T follicular helper cell (primary cell): Measurements from ENCODE around the gene SFT2D3.
A peak's percentile ranks its signal among the peaks of the same experiment; 100 is the strongest.

Experiments
- DNase-seq: peaks from one replicate; pipeline ENCODE4 v3.0.0-alpha.2; 2020; ENCODE audit warnings: low read depth
- total RNA-seq, 2 experiments: gene quantifications; one replicate each; lab custom pipeline; 2026; lab: John Stamatoyannopoulos, UW

Gene SFT2D3, protein sequence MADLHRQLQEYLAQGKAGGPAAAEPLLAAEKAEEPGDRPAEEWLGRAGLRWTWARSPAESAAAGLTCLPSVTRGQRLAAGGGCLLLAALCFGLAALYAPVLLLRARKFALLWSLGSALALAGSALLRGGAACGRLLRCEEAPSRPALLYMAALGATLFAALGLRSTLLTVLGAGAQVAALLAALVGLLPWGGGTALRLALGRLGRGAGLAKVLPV
- 13.4 to 19.7 reads per million in 2 experiments for total RNA-seq

DNA sequence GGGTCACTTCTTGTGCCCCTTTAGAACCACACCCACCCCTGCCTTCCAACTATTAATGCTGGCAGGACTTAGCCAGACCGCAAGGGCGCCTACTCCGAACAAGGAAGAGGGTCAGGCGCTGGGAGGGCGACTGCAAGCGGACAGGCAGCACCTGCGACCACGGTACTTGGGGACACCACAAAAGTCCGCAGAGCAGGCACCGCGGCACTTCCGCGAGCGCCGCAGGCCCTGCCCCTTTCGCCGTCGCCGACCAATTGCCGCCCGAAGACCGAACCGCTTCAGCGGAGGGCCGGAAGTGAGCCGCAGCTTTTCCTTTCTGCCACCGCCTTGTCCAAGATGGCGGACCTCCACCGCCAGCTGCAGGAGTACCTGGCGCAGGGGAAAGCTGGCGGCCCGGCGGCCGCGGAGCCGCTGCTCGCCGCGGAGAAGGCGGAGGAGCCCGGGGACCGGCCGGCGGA is at the start of gene SFT2D3:
Gene SFT2D3 (plus strand): TSS at position 305 of the 458 bp plus-strand sequence. CDS start 32 bp downstream, at position 337.
- DNase-seq, result peak; percentile 80

DNA sequence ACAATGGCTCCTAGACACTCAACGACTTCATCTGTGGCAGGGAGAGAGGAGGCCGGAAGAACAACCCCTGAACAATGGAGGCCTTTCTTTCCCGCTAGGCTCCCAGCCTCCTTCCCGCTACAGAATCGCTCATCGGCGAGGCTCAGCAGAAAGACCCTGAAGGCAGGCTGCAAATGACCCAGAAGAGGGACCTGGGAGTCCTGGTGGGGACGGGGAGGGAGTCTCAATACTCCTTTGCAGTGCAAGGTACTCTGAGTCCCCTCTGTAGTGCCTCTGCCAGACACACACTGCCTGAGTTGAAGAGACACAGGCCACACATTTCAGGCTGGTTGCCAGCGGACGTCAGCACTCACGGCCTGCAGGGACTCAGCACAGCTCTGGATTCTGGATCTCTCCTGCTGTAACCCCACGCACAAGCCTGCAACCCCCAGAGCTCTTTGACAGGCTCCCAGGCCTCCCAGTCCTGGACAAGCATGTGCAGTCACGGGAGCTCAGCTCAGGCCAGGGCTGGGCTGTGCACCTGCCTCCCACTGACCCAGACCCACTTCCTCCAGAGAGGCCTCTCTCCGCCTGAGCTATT is 49.2 kb upstream of the SFT2D3 start:
- DNase-seq, result no peak

DNA sequence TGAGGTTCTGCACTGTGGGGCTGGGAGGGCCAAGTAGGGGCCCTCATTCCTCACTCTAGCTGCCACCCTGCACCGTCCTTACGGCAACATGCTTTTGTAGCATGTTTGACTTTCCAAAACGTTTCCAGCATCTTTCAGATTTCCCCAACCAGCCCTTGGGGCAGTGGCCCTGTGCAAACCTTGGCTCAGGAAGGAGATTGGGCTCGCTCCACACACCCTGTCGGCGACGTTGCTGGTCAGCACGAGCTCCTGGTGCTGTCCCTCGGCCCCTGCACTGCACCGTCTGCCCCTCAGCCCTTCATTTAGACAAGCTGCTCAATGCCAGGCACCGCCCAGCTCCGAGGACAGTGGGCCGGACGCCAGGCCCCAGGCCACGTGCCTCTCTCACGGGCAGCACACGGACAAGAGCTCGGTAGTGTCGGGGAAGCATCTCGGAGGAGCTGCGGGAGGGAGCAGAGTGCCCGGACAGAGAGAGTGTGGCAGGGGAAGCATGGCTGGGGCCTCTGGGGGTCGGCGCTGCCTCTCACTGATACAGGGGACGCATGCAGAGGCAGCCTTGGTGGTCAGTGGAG is 48.4 kb upstream of the SFT2D3 start:
- DNase-seq, result no peak

DNA sequence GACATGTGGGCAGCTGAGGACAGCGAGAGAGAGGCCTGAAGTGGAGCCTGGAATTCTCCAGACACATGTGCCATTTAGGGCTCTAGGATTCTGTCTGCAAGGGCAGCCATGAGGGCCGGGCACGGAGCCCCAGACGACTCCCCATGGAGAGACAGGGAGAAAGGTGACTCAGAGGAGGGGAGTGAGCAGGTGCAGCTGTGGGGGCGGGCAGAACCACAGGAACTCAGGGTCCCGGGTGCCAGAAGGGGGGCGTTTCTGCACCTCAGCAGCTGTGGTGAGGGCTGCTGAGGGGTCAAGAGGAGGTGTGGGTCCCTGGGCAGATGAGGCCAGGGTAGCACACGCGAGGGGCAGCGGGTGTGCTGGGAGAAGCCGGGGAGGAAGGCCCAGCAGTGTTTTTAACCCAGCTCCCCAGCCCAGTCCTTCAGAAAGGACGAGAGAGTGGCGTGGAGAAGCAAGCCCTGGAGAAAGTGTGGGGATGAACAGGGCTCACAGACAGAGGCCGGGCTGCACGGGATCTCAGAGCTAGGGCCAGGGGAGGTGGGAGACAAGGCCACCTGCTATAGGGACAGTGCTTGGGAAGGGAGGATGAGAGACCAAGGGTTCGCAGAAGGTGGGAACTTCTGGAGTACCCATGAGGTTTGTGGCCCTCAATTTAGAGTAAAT is 47.7 kb upstream of the SFT2D3 start:
- DNase-seq, result no peak

DNA sequence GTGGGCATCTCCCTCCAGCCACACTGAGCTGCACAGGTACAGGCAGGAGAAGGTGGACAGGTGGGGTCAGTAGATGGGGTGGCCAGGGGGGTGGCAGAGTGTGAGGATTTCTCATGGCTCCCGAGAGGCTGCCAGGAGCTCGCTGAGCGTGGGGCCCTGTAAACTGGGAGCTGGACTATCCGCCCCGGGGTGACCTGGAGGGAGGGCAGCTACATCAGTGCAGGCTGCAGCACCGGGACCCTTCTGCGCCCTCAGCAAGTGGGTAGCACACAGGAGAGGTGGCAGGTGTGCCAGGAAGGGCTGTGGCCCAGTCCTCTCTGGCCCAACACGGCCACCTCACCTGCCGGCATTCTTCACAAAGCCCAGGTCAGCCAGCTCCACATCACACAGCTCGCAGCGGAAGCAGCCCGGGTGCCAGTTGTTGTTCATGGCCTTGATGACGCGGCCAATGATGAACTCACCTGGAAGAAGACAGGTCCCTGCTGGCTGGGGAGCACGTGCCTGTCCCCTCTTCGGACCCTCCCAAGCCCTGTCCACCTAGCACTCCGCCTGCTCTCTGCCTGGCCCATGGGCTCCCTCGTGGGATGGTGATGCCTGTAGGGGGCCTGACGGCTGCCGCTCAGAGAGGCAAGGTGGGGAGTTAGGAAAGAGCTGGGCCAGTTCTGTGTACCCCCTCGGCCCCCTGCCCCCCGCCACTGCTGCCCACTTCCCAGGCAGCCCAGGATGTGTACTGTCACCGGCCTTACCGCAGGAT is 47.0 kb upstream of the SFT2D3 start:
- no peak for DNase-seq

DNA sequence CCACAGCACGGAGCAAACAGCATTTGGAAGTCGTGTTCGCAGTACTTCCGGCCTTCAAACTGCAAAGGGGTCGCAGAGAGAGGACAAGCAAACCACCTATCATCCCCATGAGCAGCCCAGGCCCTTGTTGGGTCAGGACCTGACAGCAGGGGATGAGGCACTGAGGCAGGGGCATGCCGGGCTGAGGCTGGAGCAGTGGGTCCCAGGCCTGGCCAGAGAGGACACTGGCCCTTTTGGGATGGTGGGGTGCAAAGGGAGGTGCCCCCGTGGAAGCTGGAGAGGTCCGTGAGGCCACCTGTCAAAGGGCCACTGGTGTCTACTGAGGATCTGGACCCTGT is 46.5 kb upstream of the SFT2D3 start:
- DNase-seq, result no peak

DNA sequence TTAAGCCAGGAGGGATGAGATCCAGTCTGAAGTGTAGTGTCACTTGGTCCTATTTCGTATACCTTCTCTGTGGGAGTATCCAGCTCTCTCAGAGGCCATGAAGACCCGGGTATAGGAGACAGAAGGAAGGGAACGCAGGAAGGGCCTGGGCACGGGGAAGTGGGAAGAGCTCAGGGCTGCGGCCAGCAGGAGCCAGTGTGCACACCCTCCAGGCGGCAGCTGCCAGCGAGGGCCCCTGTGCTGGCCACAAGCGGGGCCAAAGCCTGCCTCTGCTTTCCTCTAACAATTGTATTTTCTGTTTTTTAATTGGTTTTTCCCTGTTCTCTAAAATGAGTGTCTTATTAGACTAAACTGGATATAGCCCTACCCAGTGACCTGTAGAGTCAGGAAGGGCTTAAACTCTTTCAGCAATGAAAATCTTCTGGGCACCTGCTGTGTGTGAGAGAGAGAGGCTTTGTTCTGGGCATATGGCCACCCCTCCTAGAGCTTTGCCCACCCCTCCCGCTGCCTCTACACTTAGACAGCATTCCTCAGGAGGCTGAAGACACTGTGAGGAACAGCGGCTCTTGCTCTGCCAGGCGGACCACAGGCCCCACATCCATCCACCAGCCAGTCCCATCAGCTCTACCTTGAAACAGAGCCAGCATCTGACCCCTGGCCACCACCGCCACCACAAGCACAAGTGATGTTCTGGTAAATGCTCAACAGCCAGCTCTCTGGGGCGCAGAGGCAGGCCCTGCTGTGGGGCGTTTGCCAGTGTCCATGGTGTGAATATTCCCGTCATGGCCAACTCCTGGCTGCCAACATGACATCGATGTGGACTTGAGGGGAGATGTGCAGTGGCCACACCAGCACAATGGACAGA is 45.9 kb upstream of the SFT2D3 start:
- no peak for DNase-seq

DNA sequence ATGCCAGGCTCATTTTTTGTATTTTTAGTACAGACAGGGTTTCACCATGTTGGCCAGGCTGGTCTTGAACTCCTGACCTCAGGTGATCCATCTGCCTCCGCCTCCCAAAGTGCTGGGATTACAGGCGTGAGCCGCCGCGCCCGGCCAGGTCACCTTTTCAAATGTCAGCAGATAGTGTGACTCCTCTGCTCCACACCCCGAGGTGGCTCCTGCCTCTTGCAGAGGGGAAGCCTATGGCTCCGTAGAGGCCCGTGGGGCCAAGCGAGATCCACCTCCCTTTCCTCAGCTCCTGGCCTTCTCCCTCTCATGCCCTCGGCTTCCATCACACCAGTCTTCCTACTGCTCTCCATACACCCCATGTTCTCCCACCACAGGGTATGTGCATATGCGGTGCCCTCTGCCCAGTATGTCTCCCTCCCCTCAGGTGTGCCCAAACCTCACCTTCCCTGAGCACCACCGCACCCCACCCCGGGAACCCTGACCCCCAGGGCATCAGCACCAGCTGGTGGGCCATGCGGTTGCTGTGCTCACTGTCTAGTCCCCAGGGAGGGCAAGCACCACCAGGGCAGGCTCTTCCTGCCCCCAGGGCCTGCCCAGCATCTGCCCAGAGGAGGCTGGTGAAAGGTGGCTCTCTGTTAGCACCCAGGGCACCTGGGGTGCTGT is 44.6 kb upstream of the SFT2D3 start:
- no peak for DNase-seq

DNA sequence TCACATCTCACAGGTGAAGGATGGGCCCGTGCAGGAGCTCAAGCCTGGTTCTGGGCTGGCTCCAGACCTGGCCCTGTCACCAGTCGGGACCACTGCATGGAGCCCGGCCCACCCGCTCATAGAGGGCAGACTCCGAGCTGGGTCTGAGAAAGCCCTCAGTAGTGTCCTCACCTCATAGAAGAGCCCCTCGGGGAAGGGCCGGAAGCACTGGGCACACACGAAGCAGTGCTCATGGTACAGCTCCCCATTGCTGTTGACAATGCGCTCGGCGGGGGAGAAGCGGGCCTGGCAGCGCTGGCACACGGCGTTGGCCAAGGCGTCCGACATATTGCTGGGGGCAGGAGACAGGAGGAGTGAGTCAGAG is 44.1 kb upstream of the SFT2D3 start:
- DNase-seq, result no peak

DNA sequence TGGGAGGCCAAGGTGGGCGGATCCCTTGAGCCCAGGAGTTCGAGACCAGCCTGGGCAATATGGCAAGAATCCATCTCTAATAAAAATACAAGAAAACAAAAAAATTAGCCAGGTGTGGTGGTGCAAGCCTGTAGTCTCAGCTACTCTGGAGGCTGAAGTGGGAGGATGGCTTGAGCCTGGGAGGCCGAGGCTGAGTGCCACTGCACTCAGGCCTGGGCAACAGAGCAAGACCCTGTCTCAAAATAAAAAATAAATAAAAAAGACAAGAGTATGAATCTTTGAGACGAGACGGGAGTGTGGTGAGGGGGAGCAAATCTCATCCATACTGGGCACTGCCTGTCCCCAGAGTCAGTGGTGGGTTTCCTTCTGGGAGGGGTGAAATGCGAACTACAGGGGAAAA is 43.2 kb upstream of the SFT2D3 start:
- DNase-seq, result no peak

DNA sequence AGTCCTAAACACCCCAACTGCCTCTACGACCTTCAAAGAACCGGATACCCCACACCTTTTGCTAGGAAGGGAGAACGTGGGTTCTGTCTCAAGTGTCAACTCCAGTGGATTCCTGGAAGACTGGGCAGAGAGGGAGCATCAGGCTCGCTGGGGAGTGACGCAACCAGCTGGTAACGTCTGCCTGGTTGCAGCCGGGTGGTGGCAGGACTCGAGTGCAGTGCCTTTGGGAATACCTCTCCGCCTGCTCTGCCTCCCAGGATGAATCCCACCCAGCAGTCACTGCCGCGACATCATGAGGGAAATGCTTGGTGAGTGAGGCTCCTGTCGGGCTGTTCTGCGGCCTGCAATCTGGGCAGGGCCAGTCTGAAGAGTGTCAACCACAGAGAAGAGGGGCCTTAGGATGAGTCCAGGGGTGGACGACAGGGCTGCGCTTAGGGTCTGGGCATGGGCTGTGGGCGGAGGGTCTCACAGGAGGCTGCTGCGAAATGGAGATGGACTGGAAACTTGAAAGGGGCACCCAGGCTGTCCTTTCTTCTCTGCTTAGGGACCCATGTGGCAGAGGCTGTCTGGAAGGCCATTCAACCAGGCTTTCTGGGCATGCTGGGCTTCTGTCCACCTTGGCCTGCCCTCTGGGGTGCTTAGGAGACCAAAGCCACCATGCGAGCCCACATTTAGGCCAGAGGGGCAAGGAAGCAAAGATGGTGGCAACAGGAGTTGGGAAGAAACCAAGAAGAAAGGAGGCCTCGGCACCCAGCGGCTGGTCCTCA is 42.5 kb upstream of the SFT2D3 start:
- no peak for DNase-seq

DNA sequence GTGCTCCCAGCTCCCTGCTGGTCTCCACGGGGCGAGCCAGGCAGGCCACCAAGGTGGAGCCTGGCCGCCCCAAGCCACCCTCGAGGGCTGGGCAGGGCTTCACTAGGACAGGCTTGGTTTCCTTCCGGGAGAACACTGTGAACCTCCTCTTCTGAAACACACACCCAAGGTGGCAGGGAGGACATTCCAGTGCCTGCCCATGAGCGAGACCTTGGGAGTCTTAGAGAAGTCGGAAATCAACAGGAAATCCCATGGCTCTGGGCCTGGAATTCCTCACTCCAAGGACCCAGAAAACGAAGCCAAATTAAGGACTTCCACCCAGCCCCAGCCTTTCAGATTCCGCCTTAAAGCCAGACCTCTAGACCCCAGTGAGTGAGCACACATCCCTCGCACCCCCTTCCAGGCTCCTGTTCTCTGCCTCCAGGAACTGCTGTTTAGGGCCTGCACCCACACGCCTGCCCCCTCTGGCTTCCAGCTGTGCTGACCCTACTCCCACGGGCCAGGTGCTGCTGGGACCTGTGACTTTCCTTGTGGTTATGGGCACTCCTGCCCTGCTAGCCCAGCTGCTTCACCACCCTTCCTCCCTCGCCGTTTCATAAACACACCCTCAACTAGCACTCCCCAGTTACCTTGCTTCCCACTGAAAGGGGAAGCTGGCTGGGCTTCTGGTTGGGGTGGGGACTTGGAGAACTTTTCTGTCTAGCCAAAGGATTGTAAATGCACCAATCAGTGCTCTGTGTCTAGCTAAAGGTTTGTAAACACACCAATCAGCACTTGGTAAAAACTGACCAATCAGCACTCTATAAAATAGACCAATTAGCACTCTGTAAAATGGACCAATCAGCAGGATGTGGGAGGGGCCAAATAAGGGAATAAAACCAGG is 41.6 kb upstream of the SFT2D3 start:
- DNase-seq, result no peak

DNA sequence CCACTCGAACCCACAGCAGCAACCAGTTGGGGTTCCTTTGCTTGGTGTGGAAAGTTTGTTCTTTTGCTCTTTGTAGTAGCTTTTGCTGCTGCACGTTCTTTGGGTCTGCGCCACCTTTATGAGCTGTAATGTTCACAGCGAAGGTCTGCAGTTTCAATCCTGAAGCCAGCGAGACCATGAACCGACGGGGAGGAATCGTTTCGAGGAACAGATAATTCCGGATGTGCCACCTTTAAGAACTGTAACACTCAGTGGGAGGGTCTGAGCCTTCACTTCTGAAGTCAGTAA is 41.1 kb upstream of the SFT2D3 start:
- no peak for DNase-seq

DNA sequence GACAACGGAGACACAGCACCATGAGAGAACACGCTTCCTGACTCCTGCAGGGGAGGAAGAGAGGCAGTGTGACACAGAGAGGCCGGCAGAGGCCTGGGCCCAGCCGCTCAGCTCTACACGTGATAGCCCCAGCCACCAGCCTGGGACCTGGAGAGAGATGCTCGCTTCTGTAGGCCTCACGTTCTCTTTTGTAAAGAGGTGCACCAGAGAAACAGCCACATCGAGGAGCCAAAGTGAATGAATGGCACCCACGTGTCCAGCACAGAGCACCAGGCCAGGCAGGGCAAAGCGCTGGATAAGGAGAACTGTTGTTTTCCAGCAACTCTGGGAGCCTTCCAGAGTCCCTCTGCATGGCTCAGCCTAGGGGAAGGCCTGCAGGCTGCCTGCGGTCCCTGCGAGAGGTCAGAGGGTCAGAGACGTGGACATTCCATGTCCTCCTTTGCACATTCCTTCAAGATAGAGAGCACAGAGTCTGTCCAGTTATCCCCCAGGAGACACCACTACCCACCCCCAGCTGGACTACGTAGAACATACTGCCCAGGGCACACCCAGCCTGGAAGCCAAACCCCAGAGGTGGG is 40.1 kb upstream of the SFT2D3 start:
- DNase-seq, result no peak

DNA sequence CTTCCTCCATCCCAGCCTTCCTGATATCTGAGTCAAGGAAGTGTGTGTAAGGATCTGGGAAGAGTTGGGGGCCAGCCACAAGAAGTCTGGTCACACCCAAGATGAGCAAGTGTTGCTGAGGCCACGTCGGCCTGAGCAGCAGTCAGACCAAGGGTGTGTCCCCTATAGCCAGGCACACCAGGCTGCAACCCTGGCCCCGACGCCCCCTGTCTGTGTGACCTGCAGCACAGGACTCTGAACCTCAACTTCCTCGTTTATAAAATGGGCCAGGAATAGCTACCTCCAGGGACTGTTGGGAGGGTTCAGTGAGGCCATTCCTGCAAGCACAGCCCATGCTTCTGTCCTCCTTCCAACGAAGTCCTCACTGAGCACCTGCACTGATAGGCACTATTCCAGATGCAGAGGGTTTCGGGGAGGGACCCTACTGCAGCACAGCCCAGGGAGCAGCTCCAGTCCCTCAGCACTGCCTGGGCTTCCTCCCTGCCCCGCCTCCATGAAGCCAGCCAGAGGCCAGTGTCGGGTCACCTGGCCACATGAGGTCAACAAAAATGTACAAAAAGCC is 39.3 kb upstream of the SFT2D3 start:
- DNase-seq, result no peak

DNA sequence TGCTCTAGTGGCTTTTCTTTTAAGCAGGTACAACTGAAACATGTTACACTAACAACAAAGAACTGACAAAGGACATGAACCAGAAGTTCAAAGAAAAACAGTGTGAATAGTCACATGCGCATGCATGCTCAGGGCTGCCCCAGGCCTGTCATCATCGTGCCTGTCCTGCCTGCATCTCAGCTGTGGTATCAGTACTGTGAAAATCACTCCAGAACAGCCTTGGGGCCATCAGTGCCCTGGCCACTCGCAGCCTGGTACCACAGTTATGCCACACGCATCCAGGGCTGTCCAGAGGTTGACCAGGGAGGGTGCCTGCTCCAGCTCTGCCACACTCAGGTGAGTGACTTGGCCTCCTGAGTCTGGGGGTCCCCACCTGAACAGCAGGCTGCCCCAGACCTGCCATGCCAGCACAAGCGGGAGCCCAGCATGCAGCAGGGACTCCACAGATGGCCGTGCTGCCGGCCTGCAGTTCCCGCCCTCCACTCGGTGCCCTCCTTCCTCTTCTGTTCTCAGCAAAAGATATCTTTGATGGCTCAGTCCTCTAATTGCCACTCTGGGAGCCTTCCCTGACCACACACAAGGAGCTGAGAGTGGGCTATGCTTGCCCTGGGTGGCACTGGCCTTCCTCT is 38.2 kb upstream of the SFT2D3 start:
- DNase-seq, result no peak

DNA sequence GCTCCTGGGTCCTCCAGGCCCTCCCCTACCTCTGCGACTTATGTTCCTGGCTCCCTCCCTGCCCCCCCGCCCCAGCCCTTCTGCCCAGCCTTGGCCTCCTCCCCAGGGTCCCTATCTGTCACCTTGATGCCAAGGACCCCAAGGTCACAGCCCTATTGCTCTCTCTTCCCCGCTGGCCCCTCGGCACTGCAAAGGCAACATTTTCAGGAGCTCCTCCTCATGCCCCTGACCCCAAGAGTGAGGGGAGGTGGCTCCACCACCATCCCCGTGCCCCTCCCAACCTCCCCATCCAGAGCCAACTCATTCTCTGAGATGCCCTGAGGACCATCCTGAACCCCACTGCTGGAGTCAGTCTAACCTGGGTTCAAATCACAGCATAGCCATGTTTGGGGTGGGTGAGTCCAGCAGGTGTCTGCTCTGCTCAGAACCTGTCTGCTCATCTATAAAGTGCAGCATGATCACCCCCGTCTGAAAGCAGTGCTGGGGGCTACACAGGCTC is 37.7 kb upstream of the SFT2D3 start:
- no peak for DNase-seq
